ENCODE data around the gene ELOVL5.

The ELOVL5 gene

GRCh38 chr6:53244958-53245357 is 103.8 kb downstream of the ELOVL5 start:
- Histone ChIP-seq H3K36me3 (ENCODE audit: control insufficient read depth, insufficient read depth, low read length) (no peaks in the 10 kb centered on the region), H3K27me3 (ENCODE audit: control insufficient read depth, insufficient read depth, low read length, poor library complexity, severe bottlenecking) (no peaks in the 10 kb centered on the region), H3K9me3 (ENCODE audit: control insufficient read depth, low read length) (no peaks in the 10 kb centered on the region), H3K4me1 (ENCODE audit: control insufficient read depth, insufficient read depth, low read length) (no peaks in the 10 kb centered on the region), H3K4me3 (ENCODE audit: insufficient read depth, low read depth, low read length) (no peak overlapping the region), H3K27ac (ENCODE audit: insufficient read depth, low read depth, low read length, poor library complexity, severe bottlenecking) (no peak overlapping the region)
- 92 to 93% methylated on average over 5 of the region's 5 CpGs for WGBS, 2 experiments

- Histone ChIP-seq H3K27ac (ENCODE audit: insufficient read depth, low read depth, low read length, poor library complexity, severe bottlenecking) (no peak overlapping the region), H3K4me1 (ENCODE audit: control insufficient read depth, insufficient read depth, low read length) (no peaks in the 10 kb centered on the region), H3K36me3 (ENCODE audit: control insufficient read depth, insufficient read depth, low read length) (no peaks in the 10 kb centered on the region), H3K4me3 (ENCODE audit: insufficient read depth, low read depth, low read length) (no peak overlapping the region), H3K27me3 (ENCODE audit: control insufficient read depth, insufficient read depth, low read length, poor library complexity, severe bottlenecking) (no peaks in the 10 kb centered on the region), H3K9me3 (ENCODE audit: control insufficient read depth, low read length) (no peaks in the 10 kb centered on the region)
- 95 to 96% methylated on average over 4 of the region's 4 CpGs for WGBS, 2 experiments
These were observed 104.3 kb downstream of the ELOVL5 start for GRCh38 chr6:53244399-53244931.

GRCh38 chr6:53241938-53242337 is 106.8 kb downstream of the ELOVL5 start:
- Histone ChIP-seq H3K27me3 (ENCODE audit: control insufficient read depth, insufficient read depth, low read length, poor library complexity, severe bottlenecking) (no peaks in the 10 kb centered on the region), H3K9me3 (ENCODE audit: control insufficient read depth, low read length) (no peaks in the 10 kb centered on the region), H3K27ac (ENCODE audit: insufficient read depth, low read depth, low read length, poor library complexity, severe bottlenecking) (no peak overlapping the region), H3K4me1 (ENCODE audit: control insufficient read depth, insufficient read depth, low read length) (no peaks in the 10 kb centered on the region), H3K36me3 (ENCODE audit: control insufficient read depth, insufficient read depth, low read length) (no peaks in the 10 kb centered on the region), H3K4me3 (ENCODE audit: insufficient read depth, low read depth, low read length) (no peak overlapping the region)
- WGBS, 2 experiments = 94% methylated on average over 4 of the region's 4 CpGs

GRCh38 chr6:53240761-53241160 is 108.0 kb downstream of the ELOVL5 start:
- Histone ChIP-seq H3K4me3 (ENCODE audit: insufficient read depth, low read depth, low read length) (no peak overlapping the region), H3K36me3 (ENCODE audit: control insufficient read depth, insufficient read depth, low read length) (no peaks in the 10 kb centered on the region), H3K27me3 (ENCODE audit: control insufficient read depth, insufficient read depth, low read length, poor library complexity, severe bottlenecking) (no peaks in the 10 kb centered on the region), H3K4me1 (ENCODE audit: control insufficient read depth, insufficient read depth, low read length) (no peaks in the 10 kb centered on the region), H3K9me3 (ENCODE audit: control insufficient read depth, low read length) (no peaks in the 10 kb centered on the region), H3K27ac (ENCODE audit: insufficient read depth, low read depth, low read length, poor library complexity, severe bottlenecking) (no peak overlapping the region)
- 86 to 92% methylated on average over 2 of the region's 2 CpGs for WGBS, 2 experiments

- Histone ChIP-seq H3K27ac (ENCODE audit: insufficient read depth, low read depth, low read length, poor library complexity, severe bottlenecking) (no peak overlapping the region), H3K9me3 (ENCODE audit: control insufficient read depth, low read length) (no peaks in the 10 kb centered on the region), H3K27me3 (ENCODE audit: control insufficient read depth, insufficient read depth, low read length, poor library complexity, severe bottlenecking) (no peaks in the 10 kb centered on the region), H3K36me3 (ENCODE audit: control insufficient read depth, insufficient read depth, low read length) (no peaks in the 10 kb centered on the region), H3K4me3 (ENCODE audit: insufficient read depth, low read depth, low read length) (no peak overlapping the region), H3K4me1 (ENCODE audit: control insufficient read depth, insufficient read depth, low read length) (no peaks in the 10 kb centered on the region)
- 97% methylated on average over 3 of the region's 3 CpGs for WGBS, 2 experiments
These were observed 108.6 kb downstream of the ELOVL5 start for GRCh38 chr6:53240139-53240538.

GRCh38 chr6:53239526-53239925 is 109.2 kb downstream of the ELOVL5 start:
- Histone ChIP-seq H3K4me3 (ENCODE audit: insufficient read depth, low read depth, low read length) (no peak overlapping the region), H3K36me3 (ENCODE audit: control insufficient read depth, insufficient read depth, low read length) (no peaks in the 10 kb centered on the region), H3K27ac (ENCODE audit: insufficient read depth, low read depth, low read length, poor library complexity, severe bottlenecking) (no peak overlapping the region), H3K27me3 (ENCODE audit: control insufficient read depth, insufficient read depth, low read length, poor library complexity, severe bottlenecking) (no peaks in the 10 kb centered on the region), H3K9me3 (ENCODE audit: control insufficient read depth, low read length) (no peaks in the 10 kb centered on the region), H3K4me1 (ENCODE audit: control insufficient read depth, insufficient read depth, low read length) (no peaks in the 10 kb centered on the region)
- WGBS, 2 experiments = 94 to 95% methylated on average over 3 of the region's 3 CpGs

GRCh38 chr6:53238311-53238710 is 110.4 kb downstream of the ELOVL5 start:
- H3K4me1 ChIP-seq (ENCODE audit: control insufficient read depth, insufficient read depth, low read length) = no peaks in the 10 kb centered on the region
- no peaks in the 10 kb centered on the region for H3K27me3 ChIP-seq (ENCODE audit: control insufficient read depth, insufficient read depth, low read length, poor library complexity, severe bottlenecking)
- H3K4me3 ChIP-seq (ENCODE audit: insufficient read depth, low read depth, low read length) = no peak overlapping the region
- WGBS, 2 experiments = 96 to 98% methylated on average over 3 of the region's 3 CpGs
- no peak overlapping the region for H3K27ac ChIP-seq (ENCODE audit: insufficient read depth, low read depth, low read length, poor library complexity, severe bottlenecking)
- no peaks in the 10 kb centered on the region for H3K36me3 ChIP-seq (ENCODE audit: control insufficient read depth, insufficient read depth, low read length)
- H3K9me3 ChIP-seq (ENCODE audit: control insufficient read depth, low read length) = no peaks in the 10 kb centered on the region

GRCh38 chr6:53236241-53236640 is 112.5 kb downstream of the ELOVL5 start:
- WGBS, 2 experiments = 94 to 99% methylated on average over 3 of the region's 3 CpGs
- H3K4me1 ChIP-seq (ENCODE audit: control insufficient read depth, insufficient read depth, low read length) = no peaks in the 10 kb centered on the region
- no peak overlapping the region for H3K27ac ChIP-seq (ENCODE audit: insufficient read depth, low read depth, low read length, poor library complexity, severe bottlenecking)

GRCh38 chr6:53235508-53235907 is 113.2 kb downstream of the ELOVL5 start:
- Histone ChIP-seq H3K27ac (ENCODE audit: insufficient read depth, low read depth, low read length, poor library complexity, severe bottlenecking) (no peak overlapping the region), H3K4me1 (ENCODE audit: control insufficient read depth, insufficient read depth, low read length) (no peaks in the 10 kb centered on the region), H3K4me3 (ENCODE audit: insufficient read depth, low read depth, low read length) (no peak overlapping the region), H3K36me3 (ENCODE audit: control insufficient read depth, insufficient read depth, low read length) (no peaks in the 10 kb centered on the region), H3K9me3 (ENCODE audit: control insufficient read depth, low read length) (no peaks in the 10 kb centered on the region), H3K27me3 (ENCODE audit: control insufficient read depth, insufficient read depth, low read length, poor library complexity, severe bottlenecking) (no peaks in the 10 kb centered on the region)
- 93 to 95% methylated on average over 5 of the region's 5 CpGs for WGBS, 2 experiments

More at GRCh38 chr6:53236241-53236640, 112.5 kb downstream of the ELOVL5 start:
- H3K4me3 ChIP-seq (ENCODE audit: insufficient read depth, low read depth, low read length) = no peak overlapping the region
- no peaks in the 10 kb centered on the region for H3K9me3 ChIP-seq (ENCODE audit: control insufficient read depth, low read length)
- H3K36me3 ChIP-seq (ENCODE audit: control insufficient read depth, insufficient read depth, low read length) = no peaks in the 10 kb centered on the region
- no peaks in the 10 kb centered on the region for H3K27me3 ChIP-seq (ENCODE audit: control insufficient read depth, insufficient read depth, low read length, poor library complexity, severe bottlenecking)

- H3K4me1 ChIP-seq (ENCODE audit: control insufficient read depth, insufficient read depth, low read length) = no peaks in the 10 kb centered on the region
- no peaks in the 10 kb centered on the region for H3K9me3 ChIP-seq (ENCODE audit: control insufficient read depth, low read length)
- H3K27me3 ChIP-seq (ENCODE audit: control insufficient read depth, insufficient read depth, low read length, poor library complexity, severe bottlenecking) = no peaks in the 10 kb centered on the region
- no peak overlapping the region for H3K4me3 ChIP-seq (ENCODE audit: insufficient read depth, low read depth, low read length)
- 97 to 98% methylated on average over 3 to 4 of the region's 4 CpGs for WGBS, 2 experiments
- H3K36me3 ChIP-seq (ENCODE audit: control insufficient read depth, insufficient read depth, low read length) = no peaks in the 10 kb centered on the region
- H3K27ac ChIP-seq (ENCODE audit: insufficient read depth, low read depth, low read length, poor library complexity, severe bottlenecking) = no peak overlapping the region
These were observed 115.4 kb downstream of the ELOVL5 start for GRCh38 chr6:53233309-53233708.

All from ectodermal cell (in vitro differentiated cells).